Hepatic stellate cell (primary cell): ENCODE data around the gene CREBL2.
"Not testable (repeated sequence)": the region's sequence is repeated elsewhere in the genome, so short reads cannot be mapped to it uniquely, and the experiment has no call there.

Experiments used
- DNase-seq: peaks from one replicate; pipeline ENCODE4 v3.0.0; 2011; ENCODE audit warnings: low spot score

The CREBL2 gene

DNA sequence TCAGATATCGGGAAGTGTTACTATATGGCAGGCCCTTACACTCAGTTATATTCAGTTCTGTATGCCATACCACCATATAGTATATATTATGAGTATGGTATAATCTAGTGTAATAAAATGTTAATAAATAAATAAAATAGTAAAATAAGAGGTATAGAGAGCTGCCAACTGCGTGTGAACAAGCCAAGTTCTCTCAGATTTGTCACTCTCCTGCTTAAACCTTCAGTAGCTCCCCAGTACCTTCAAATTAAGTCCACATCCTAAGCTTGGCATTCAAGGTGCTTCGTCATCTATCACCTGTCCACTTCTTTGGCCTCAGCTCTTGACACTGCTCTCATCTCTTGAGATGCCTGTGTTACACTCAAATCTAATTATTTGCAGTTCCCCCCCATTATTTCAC, 12.8 kb upstream of the CREBL2 start:
- DNase-seq: no peak

DNA sequence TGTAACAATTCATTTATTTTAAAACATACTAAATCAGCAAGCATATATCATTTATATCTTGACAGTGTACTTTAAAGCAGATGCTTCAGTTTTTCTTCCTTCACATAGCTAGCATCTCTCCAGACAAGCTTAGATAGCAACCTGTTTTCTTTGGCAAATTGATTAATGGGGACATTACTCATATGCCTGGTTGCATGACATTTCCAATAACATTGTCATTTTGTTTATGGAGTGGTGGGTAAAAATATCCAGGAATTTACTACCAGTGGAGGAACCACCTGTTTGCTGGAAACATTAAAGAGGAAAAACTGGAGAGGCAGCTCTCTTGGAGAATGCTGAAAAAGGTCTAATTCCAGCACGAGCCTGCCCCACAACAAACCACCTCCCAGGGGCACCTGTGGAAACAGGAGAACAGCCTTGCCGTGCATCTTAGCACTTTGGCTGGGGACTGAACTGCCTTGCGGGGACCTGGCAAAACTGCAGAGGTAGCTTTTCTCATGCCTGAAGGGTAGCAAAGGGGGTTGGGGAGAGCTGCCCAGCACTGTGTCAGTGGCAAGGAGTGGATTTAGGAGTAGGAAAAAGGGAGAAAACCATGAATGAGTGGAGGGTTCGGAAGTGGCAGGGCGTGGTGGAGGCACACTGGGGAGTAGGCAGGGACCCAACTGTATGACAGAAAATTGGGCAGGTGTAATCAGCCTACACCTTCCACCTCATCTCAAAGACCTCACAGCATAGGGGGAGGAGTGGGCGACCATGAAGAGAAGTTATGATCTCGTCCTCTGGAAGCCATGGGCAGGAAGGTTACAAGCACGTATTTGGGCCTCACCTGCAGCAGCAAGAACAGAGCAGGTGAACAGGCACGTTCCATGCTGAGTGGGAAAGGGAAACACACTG, 11.7 kb upstream of the CREBL2 start:
- no peak for DNase-seq

DNA sequence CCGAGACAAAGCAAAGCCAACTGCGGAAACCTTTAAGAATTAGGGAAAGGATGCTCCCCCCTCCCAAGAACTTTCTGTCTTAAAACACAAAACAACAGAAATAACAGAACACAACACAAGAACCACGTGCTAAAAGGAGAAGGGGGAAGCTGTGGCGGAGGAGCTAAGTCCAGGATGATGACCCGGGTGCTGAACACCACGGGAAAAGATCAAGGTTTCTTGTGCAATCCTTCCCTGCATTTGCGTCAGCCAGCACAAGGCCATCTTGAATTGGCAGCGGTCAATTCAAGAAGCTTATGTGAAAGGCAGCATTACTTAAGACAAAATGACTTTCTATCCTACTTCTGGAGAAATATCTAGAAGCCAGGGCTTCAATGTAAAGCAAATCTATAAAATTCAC, 11.0 kb upstream of the CREBL2 start:
- no peak for DNase-seq

- no peak for DNase-seq
These were observed 6.9 kb upstream of the CREBL2 start for GRCh38 chr12:12604740-12605139.

- DNase-seq: peak; percentile 28
These were observed 4.7 kb upstream of the CREBL2 start for GRCh38 chr12:12606781-12607589.

DNA sequence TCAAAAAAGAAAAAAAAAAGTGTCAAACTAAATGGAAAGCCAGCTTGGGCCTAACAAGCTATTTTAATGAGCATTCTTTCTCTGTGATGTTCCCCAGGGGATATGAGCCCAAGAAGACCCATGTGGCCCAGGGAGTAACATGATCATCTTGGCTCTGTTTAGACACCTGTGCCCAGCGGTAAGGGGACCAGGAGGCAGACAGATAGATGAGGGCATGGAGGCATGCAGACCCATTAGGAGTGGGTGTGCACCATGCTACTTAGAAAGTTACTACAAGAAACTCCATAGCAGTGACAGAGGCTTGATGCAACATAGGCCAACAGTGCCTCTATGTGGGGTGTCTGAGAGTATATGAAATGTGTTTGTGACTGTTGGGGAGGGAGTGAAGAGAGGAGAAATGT, 3.1 kb upstream of the CREBL2 start:
- peak; percentile 16 for DNase-seq

DNA sequence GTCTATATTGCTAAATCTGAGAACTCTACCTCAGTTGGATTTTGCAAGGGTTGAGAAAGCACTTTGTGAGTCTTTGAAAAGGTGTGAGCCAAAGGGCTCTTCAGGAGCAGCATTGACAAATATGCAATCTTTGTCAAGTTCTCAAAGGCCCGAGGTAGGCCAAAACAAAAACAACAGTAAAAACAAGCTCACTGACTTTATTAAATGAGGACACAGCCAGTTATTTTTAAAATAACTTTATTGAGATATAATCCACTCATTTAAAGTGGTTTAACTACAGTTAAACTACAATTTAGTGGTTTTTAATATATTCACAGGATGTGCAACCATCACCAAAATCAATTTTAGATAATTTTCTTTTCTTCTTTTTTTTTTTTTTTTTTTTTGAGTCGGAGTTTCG, 2.0 kb upstream of the CREBL2 start:
- no peak for DNase-seq

DNA sequence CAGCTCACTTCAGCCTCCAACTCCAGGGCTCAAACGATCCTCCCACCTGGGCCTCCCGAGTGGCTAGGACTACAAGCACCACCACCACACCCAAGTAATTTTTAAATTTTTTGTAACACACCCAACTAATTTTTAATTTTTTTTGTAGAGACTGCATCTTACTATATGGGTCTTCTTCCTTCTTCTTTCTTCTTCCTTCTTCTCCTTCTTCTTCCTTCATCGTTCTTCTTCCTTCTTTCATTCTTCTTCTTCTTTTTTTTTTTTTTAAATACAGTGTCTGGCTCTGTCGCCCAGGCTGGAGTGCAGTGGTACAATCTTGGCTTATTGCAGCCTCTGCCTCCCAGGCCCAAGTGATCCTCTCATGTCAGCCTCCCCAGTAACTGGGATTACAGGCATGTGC, 965 bp upstream of the CREBL2 start:
- DNase-seq: no peak

DNA sequence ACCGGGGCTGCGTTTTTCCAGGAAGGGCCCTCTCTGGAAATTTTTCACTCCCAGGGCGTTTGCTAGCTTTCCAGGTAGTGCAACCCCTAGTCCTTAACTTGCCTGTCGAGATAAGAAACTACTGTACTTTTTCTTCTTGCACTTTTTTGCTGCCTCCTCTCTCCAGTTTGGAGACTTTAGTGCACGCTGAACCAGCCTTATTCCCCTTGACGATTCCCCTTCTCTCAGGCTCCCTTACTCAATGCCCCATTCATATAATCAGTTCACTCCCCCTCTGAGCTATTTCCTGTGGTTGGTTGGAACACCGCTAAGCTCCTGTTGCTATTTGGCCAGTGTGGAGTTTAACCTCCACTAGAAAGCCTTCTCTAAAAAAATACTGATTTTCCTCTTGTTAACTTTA, 682 bp downstream of the CREBL2 start:
- DNase-seq: peak; percentile 68

GRCh38 chr12:12613344-12613743, 1.7 kb downstream of the CREBL2 start:
- no peak for DNase-seq

DNA sequence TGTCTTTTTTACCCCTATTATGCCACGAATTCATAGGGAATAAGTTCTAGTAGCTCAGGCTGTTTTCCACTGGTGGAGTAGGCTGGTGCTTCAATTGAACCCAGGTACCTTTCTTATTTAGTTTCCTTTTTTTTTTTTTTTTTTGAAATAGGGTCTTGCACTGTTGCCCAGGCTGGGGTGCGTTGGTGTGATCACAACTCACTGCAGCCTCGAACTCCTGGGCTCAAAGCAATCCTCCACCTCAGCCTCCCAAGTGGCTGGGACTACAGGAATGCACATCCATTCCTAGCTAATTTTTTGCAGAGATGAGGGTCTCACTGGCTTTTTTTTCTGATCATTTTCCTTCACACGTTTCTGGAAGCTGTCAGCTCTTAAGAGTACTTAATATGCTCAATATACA, 2.7 kb downstream of the CREBL2 start:
- DNase-seq: no peak

- no peak for DNase-seq
These were observed 5.0 kb downstream of the CREBL2 start for GRCh38 chr12:12616512-12617310.

- DNase-seq: not testable (repeated sequence)
These were observed 6.4 kb downstream of the CREBL2 start for GRCh38 chr12:12618064-12618463.

DNA sequence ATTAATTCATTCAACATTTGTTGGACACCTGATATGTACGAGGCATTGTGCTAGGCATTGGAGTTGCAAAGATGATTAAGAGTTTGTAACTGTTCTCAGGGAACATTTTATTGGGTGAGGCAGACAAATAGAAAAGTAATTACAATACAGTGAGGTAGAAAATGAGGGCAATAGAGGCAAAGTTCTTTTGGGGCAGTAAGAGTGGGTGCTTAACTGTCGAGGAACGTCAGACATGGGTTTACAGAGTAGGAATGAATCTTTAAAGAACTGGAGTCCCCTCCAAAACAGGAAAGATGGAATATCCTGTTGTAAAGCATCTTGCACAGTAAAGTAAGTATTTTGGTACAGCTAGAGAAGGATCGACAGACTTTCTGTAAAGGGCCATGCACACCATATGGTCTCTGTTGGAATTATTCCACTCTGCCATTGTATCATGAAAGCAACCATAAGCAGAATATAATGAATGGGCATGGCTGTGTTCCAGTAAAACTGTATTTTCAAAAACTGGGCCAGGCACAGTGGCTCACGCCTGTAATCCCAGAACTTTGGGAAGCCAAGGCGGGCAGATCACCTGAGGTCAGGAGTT, 9.1 kb downstream of the CREBL2 start:
- DNase-seq: no peak

DNA sequence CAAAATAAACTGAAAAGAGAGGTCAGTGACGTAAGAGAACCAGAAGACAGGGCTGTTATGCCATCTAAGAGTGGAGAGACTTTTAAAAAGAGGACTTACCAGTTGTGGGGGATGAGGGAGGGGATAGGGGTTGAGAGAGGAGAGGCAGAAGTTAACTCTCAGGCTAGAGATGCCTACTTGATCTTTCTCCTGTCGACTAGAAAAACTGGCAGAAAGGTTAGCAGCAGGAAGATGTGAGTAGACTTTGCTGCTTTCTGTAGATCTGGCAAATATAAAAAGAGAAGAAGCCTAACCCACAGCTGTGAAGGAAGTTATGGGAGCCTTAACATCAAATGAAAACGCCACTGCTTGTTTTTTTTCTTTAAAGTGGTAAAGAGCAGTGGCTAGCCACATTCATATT, 10.7 kb downstream of the CREBL2 start:
- DNase-seq: no peak

DNA sequence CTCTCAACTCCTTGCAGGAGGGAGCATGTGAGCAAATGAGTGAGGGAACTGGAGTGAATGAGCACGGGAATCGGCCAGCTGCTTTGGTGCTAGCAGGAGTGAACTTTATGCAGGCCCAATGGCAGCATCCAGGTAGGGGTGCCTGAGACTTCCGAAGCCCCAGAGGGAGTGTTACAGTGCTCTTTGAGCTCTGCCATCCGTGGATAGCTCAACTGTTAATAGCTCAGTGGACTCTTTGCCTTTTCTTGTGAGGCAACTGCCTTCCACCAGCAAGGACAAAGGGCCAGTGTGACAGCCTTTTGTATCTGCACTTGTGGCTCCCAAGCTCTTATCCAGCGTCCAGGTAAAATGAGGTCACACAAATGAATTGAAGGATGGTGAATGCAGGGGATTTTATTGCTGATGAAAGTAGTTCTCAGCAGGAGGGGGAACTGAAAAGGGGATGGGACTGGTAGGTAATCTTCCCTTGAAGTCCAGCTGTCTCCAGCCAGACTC, 12.9 kb downstream of the CREBL2 start:
- no peak for DNase-seq

DNA sequence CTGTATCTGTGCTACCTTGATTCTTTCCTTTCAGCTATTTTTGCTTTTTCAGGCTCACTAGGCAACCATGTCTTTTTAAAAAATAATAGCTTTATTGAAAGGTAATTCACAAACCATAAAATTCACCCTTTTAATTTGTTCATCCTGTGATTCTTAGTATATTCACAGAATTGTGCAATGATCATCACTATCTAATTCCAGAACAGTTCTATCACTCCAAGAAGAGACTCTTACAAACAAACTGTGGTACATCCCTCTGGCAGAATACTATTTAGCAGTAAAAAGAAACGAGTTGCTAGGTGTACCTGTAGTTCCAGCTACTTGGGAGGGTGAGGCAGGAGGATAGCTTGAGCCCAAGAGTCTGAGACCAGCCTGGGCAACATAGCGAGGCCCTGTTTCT, 14.8 kb downstream of the CREBL2 start:
- DNase-seq: no peak

GRCh38 chr12:12627308-12627827, 15.7 kb downstream of the CREBL2 start:
- DNase-seq: no peak

DNA sequence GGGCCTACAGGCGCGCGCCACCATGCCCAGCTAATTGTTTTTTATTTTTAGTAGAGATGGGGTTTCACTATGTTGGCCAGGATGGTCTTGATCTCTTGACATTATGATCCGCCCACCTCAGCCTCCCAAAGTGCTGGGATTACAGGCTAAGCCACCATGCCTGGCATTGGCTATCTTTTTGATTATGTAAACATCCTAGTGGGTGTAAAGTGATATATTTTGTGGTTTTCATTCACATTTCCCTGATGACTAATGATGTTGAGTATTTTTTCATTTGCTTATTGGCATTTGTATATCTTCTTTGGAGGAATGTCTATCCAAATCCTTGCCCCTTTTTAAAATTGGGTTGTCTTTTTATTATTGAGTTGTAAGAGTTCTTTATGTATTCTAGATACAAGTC, 16.3 kb downstream of the CREBL2 start:
- no peak for DNase-seq

DNA sequence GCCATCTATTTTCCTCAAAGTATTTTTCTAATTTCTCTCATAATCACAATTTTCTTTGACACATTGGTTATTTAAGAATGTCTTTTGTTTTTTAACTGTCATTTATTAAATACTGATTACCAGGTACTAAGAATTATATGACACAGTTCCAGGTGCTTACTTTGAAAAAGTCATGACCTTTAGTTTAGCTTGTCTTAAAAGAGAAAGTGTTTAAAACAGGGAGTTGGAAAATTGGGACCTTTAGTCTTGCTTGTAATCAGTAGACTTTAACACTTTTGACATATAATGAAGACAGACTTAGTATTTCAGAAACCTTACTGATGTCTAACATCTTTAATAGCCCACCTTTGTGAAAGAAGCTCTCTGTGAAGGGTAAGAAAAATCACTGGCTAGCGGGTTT, 19.2 kb downstream of the CREBL2 start:
- no peak for DNase-seq

- no peak for DNase-seq
These were observed 24.0 kb downstream of the CREBL2 start for GRCh38 chr12:12635651-12636050.

GRCh38 chr12:12636641-12637040, 25.0 kb downstream of the CREBL2 start:
- no peak for DNase-seq
